ENCODE measurements around the gene FASTKD3. TPM values are rescaled to one million over a fixed set of nuclear protein-coding genes. Genes with fewer than 3 reads are reported as not detected.

The FASTKD3 gene
- total and polyA plus RNA-seq, 4 donors = 6.3 to 11.3 (median 9.5) TPM

DNA sequence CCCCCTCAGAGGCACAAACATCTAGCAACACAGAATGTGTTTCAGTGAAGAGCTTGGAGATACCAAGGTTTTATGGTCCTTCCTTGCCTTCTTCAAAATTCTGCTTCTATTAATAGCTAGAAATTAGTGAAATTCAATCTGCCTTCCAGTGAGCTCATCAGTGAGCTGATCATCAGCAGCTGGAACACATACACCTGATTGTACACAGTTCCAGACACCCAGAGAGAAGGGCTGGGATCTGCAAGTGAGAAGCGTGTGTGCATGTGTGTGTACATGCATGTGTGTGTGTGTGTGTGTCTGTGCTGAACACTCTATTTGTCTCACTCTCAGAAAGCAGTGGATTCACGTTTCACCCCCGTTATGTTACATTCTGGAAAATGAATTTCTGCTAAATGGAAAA, 46.4 kb downstream of the FASTKD3 start:
- Histone ChIP-seq H3K27me3 (ENCODE audit: control insufficient read depth in 4 of 4, insufficient read depth in 4 of 4, low read length in 3 of 4) (peaks cover 0 to 2% (median 1%) of the 10 kb centered on the region in 4 donors), H3K27ac (ENCODE audit: low read depth in 1 of 2, low read length in 2 of 2) (no peak overlapping the region), H3K36me3 (ENCODE audit: control insufficient read depth in 4 of 4, insufficient read depth in 3 of 4, low read depth in 1 of 4, low read length in 3 of 4) (no peaks in the 10 kb centered on the region), H3K4me3 (ENCODE audit: low read depth in 1 of 3, low read length in 3 of 3) (no peak overlapping the region), H3K9ac (ENCODE audit: low read depth in 1 of 2, low read length in 2 of 2) (no peak overlapping the region), H3K9me3 (ENCODE audit: control insufficient read depth in 4 of 4, low read length in 3 of 4) (no peaks in the 10 kb centered on the region), H3K4me1 (ENCODE audit: control insufficient read depth in 4 of 4, insufficient read depth in 4 of 4, low read length in 3 of 4) (no peaks in the 10 kb centered on the region)
- WGBS = 65% methylated on average over 3 of the region's 3 CpGs
- DNase-seq (ENCODE audit: low spot score) = no peak
- TF ChIP-seq FOXA1 (IDR thresholded peaks at IDR 0.05) (no peak), YY1 (IDR thresholded peaks at IDR 0.05) (no peak), RAD21 (IDR thresholded peaks at IDR 0.05) (no peak), RXRA (IDR thresholded peaks at IDR 0.05) (no peak)

GRCh38 chr5:7816535-7816901, 52.3 kb downstream of the FASTKD3 start:
- Histone ChIP-seq H3K9me3 (ENCODE audit: control insufficient read depth in 4 of 4, low read length in 3 of 4) (no peaks in the 10 kb centered on the region), H3K4me1 (ENCODE audit: control insufficient read depth in 4 of 4, insufficient read depth in 4 of 4, low read length in 3 of 4) (no peaks in the 10 kb centered on the region), H3K36me3 (ENCODE audit: control insufficient read depth in 4 of 4, insufficient read depth in 3 of 4, low read depth in 1 of 4, low read length in 3 of 4) (no peaks in the 10 kb centered on the region), H3K27ac (ENCODE audit: low read depth in 1 of 2, low read length in 2 of 2) (no peak overlapping the region), H3K27me3 (ENCODE audit: control insufficient read depth in 4 of 4, insufficient read depth in 4 of 4, low read length in 3 of 4) (peaks cover 0 to 4% (median 1%) of the 10 kb centered on the region in 4 donors), H3K9ac (ENCODE audit: low read depth in 1 of 2, low read length in 2 of 2) (no peak overlapping the region), H3K4me3 (ENCODE audit: low read depth in 1 of 3, low read length in 3 of 3) (no peak overlapping the region)
- no peak for TF ChIP-seq SP1 (IDR thresholded peaks at IDR 0.05)
- no peak for DNase-seq (ENCODE audit: low spot score)
- 38% methylated on average over 9 of the region's 9 CpGs for WGBS

DNA sequence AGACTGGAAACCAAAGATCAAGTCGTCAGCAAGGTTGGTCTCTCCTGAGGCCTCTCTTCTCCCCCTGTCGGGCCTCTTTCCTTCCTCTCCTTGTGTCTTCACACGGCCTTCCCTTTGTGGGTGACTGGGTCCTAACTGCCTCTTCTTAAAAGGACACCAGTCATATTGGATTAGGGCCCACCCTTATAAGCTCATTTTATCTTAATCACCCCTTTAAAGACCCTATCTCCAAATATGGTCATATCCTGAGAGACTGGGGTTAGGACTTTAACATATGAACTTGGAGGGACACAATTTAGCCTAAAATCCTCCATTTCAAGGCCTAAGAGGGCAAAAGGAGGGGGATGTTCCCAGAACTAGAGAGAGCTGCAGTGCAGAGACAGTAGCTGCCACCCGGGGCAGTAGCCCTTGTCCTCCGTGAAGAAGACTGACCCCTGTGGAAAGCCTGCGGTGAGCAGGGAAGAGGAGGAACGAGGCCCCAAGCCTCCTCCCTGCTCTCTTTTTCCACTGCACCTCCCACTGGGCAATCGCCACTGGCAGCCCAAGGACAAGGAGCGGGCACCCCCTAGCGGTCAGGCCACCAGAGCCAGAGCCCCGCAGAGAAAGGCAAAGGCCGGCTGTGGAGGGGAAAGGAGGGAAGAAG, 52.8 kb downstream of the FASTKD3 start:
- Histone ChIP-seq H3K36me3 (ENCODE audit: control insufficient read depth in 4 of 4, insufficient read depth in 3 of 4, low read depth in 1 of 4, low read length in 3 of 4) (no peaks in the 10 kb centered on the region), H3K9ac (ENCODE audit: low read depth in 1 of 2, low read length in 2 of 2) (no peak overlapping the region), H3K9me3 (ENCODE audit: control insufficient read depth in 4 of 4, low read length in 3 of 4) (no peaks in the 10 kb centered on the region), H3K4me1 (ENCODE audit: control insufficient read depth in 4 of 4, insufficient read depth in 4 of 4, low read length in 3 of 4) (no peaks in the 10 kb centered on the region), H3K27me3 (ENCODE audit: control insufficient read depth in 4 of 4, insufficient read depth in 4 of 4, low read length in 3 of 4) (peaks cover 0 to 4% (median 0%) of the 10 kb centered on the region in 4 donors), H3K27ac (ENCODE audit: low read depth in 1 of 2, low read length in 2 of 2) (no peak overlapping the region), H3K4me3 (ENCODE audit: low read depth in 1 of 3, low read length in 3 of 3) (no peak overlapping the region)
- TF ChIP-seq RAD21 (IDR thresholded peaks at IDR 0.05) (peak; percentile 72 to 83), CTCF (IDR thresholded peaks at IDR 0.05; ENCODE audit: low read depth, low read length, missing input control) (peak; percentile 73), NR2F2 (IDR thresholded peaks at IDR 0.05) (no peak)
- peak; percentile 77 for DNase-seq (ENCODE audit: low spot score)
- WGBS = 16% methylated on average over 12 of the region's 12 CpGs

- Histone ChIP-seq H3K4me1 (ENCODE audit: control insufficient read depth in 4 of 4, insufficient read depth in 4 of 4, low read length in 3 of 4) (no peaks in the 10 kb centered on the region), H3K9ac (ENCODE audit: low read depth in 1 of 2, low read length in 2 of 2) (no peak overlapping the region), H3K27ac (ENCODE audit: low read depth in 1 of 2, low read length in 2 of 2) (no peak overlapping the region), H3K4me3 (ENCODE audit: low read depth in 1 of 3, low read length in 3 of 3) (no peak overlapping the region), H3K9me3 (ENCODE audit: control insufficient read depth in 4 of 4, low read length in 3 of 4) (no peaks in the 10 kb centered on the region), H3K27me3 (ENCODE audit: control insufficient read depth in 4 of 4, insufficient read depth in 4 of 4, low read length in 3 of 4) (peaks cover 0 to 4% (median 0%) of the 10 kb centered on the region in 4 donors), H3K36me3 (ENCODE audit: control insufficient read depth in 4 of 4, insufficient read depth in 3 of 4, low read depth in 1 of 4, low read length in 3 of 4) (no peaks in the 10 kb centered on the region)
- TF ChIP-seq TAF1 (conservative IDR thresholded peaks at IDR 0.05) (no peak), NR2F2 (IDR thresholded peaks at IDR 0.05) (no peak), GABPA (IDR thresholded peaks at IDR 0.05 in 1 of 2, conservative IDR thresholded peaks at IDR 0.05 in 1 of 2) (no peak)
- DNase-seq (ENCODE audit: low spot score) = no peak
- WGBS = 90% methylated on average over 10 of the region's 10 CpGs
Observed at GRCh38 chr5:7814816-7815215, 54.0 kb downstream of the FASTKD3 start.
